ENCODE measurements around the gene PPARD. TPM values are rescaled to one million over a fixed set of nuclear protein-coding genes. Genes with fewer than 3 reads are reported as not detected.
A peak's percentile ranks its signal among the peaks of the same experiment; 100 is the strongest.

Gene PPARD
- total RNA-seq = 10 to 100 TPM; 21.0 to 27.9 TPM

DNA sequence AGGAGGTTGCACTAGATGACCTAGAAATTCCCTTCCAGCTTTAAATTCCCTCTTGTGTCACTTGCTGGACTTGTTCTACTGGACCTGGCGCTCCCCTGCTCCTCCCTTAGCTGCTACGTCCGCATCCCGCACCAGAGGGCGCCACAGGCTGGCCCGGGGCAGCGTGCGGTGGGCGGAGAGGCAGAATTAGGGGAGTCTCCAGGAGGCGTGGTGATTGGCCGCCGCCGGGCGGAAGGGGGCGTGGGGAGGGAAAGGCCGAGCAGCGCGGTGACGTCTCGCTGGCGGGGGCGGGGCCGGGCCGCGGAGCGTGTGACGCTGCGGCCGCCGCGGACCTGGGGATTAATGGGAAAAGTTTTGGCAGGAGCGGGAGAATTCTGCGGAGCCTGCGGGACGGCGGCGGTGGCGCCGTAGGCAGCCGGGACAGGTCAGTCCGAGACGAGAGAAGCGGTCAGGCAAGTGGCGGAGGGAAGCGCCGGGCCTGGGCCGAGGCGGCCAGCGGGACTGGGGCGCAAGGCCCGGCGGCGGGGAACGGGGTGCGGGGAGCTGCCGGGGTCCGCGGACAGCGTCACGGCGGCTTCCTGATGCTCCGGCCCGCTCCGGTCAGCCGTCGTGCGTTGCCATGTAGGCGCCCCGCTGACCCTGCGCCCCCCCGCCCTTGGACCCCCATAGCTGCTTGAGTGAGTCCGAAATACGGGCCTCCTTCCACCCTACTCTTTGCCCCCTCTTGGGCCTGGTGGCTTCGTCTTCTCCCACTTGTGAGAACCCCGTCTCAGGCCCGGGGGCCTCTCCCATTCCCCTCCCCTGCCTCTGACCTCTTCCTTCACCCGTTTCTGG, at the start of gene PPARD:
Gene PPARD (plus strand): TSS at position 301 of the 834 bp plus-strand sequence. CDS start 68,530 bp downstream, outside the sequence.
- Mint-ChIP-seq H3K9me3 (no peaks in the 10 kb centered on the region), H3K27ac (peak within 1 kb of the TSS; percentile 99), H3K27me3 (no peaks in the 10 kb centered on the region), H3K36me3 (ENCODE audit: low read depth) (peaks cover 43% of the 10 kb centered on the region), H3K4me1 (peaks cover 25% of the 10 kb centered on the region), H3K4me3 (peak within 1 kb of the TSS; percentile 93)
- peak; percentile 98 for ATAC-seq (replicated peaks)

DNA sequence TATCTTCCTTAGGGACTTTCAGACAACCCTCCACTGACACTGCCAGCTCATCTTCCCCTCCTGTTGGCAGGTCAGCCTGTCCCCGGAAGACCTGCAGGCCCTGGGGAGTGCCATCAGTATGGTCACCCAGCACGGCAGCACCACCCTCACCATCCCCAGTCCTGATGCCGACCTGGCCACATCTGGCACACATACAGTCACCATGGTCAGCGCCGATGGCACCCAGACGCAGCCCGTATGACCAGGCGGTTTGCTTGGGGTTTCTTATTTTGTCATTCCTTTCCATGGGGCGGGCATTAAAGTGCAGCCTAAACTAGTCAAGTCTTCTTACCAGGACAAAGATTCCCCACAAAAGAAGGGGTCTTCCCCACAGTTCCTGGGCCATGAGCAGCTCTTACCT, 48.7 kb upstream of the PPARD start:
- Mint-ChIP-seq H3K27ac (no peak overlapping the region), H3K4me3 (no peak overlapping the region), H3K4me1 (no peaks in the 10 kb centered on the region), H3K27me3 (no peaks in the 10 kb centered on the region), H3K9me3 (no peaks in the 10 kb centered on the region), H3K36me3 (ENCODE audit: low read depth) (peaks cover 66% of the 10 kb centered on the region)
- no peak for ATAC-seq (replicated peaks)

DNA sequence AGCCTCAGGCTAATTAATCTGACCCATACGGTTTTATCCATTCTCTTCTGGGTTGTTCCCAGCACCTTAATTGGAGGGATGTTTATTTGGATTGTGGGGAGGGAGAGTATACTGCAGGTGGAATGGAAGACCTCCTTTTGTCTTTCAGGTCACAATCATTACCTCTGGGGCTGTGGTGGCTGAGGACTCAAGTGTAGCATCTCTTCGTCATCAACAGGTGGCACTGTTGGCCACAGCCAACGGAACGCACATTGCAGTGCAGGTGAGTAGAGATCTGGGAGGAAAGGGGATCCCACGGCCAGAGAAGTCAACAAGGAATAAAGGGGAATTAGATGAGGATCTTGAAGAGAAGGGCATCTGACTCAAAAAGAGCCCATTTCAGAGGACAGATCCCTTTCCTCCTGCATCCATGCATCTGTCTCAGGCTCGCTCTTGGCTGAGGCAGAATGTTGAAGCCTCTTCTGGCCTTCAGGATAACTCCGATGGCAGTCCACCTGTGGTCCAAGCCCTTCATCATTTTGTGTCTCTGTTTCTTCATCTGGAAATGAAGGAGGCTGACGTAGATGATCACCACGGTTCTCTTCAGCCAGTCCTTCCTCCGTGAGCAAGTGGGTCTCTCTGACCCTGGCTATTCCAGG, 47.9 kb upstream of the PPARD start:
- peak; percentile 22 for ATAC-seq (replicated peaks)
- H3K36me3 Mint-ChIP-seq (ENCODE audit: low read depth) = peaks cover 66% of the 10 kb centered on the region
- H3K9me3 Mint-ChIP-seq = no peaks in the 10 kb centered on the region
- no peak overlapping the region for H3K4me3 Mint-ChIP-seq
- no peak overlapping the region for H3K27ac Mint-ChIP-seq
- peaks cover 3% of the 10 kb centered on the region for H3K4me1 Mint-ChIP-seq
- no peaks in the 10 kb centered on the region for H3K27me3 Mint-ChIP-seq

DNA sequence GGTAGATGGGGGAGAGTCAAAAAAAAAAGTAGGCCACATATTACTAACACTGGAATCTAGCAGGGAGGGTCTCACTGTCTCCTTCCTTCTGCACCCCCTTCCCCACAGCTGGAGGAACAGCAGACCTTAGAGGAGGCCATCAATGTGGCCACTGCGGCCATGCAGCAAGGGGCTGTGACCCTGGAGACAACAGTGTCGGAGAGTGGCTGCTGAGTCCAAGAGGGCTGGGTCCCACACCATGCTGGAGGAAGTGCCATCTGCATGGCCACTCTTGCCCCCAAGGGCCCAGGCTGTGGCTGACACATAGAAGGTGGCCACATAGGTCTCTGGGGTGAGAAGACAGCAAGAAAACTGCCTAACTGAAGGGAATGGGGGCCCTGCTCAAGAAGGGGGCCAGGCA, 47.3 kb upstream of the PPARD start:
- H3K9me3 Mint-ChIP-seq = no peaks in the 10 kb centered on the region
- no peak overlapping the region for H3K27ac Mint-ChIP-seq
- H3K4me1 Mint-ChIP-seq = peaks cover 8% of the 10 kb centered on the region
- no peaks in the 10 kb centered on the region for H3K27me3 Mint-ChIP-seq
- no peak for ATAC-seq (replicated peaks)
- no peak overlapping the region for H3K4me3 Mint-ChIP-seq
- H3K36me3 Mint-ChIP-seq (ENCODE audit: low read depth) = peaks cover 68% of the 10 kb centered on the region

DNA sequence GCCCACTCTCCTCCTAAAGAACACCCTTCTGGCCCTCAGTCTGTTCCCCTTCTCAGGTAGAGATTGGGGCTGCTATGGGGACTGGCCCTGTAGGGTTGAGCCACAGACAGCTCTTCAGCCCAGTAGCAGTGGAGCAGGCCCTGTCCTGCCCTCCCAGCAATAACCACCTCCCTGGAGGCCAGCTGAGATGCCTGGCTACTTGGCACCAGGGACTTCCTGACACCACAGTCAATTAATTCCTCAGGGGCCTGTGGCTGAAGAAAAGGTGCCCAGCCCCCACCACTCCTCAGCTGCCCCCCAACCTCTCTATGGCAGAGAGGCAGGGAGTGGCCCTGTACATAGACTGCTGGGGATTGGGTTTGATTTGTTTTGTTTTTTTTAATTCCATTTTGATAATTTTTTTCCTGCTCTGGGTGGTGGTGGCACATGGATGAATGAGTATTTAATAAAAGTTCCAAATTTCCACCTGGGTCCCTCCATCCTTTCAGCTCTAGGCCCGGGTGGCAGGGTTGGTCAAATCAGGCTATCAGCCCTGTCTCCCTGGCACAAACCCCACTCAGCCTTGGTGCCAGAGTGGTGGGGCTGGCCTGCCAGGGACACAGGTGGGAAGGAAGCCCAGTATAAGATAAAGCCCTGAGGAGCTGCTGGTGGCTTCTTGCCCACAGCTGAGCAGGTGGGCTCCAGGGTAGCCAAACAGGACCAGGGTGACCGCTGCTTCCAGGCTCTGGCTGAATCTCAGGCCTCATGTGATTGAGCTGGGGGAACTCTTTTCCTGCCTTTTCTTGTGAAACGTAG, 46.6 kb upstream of the PPARD start:
- Mint-ChIP-seq H3K36me3 (ENCODE audit: low read depth) (peaks cover 68% of the 10 kb centered on the region), H3K9me3 (no peaks in the 10 kb centered on the region), H3K27me3 (no peaks in the 10 kb centered on the region), H3K4me3 (no peak overlapping the region), H3K4me1 (peaks cover 15% of the 10 kb centered on the region), H3K27ac (no peak overlapping the region)
- ATAC-seq (replicated peaks) = no peak

DNA sequence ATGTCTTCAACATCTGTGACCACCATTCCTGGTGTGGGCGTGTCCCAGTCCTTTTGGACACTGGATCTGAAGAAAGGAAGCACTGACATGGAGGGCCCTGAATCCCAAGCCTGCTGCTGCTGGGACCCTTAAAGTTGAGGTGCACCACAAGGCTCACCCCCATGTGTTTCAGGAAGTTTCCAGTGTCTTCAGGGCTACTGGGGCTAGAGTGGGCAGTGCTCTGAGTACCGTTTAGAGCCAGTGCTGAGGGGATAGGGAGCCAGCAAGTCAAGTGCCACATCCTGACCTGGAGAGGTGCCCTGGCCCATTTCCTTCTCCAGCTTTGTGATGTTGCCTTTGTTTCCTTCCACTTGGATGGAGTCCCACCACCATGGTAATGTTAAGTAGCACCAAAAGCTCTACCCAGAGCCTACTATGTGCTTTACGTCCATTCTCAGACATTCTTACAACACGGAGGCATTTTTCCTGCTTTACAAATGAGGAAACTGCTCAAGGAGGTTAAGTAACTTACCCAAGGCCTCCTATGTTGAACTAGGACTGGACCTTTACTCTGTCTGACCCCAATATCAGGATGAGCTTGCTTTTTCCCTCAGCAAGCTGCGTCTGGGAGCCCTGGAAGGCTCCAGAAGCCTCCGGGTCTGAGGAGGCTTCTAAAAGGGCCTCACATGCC, 45.3 kb upstream of the PPARD start:
- ATAC-seq (replicated peaks) = no peak
- Mint-ChIP-seq H3K36me3 (ENCODE audit: low read depth) (peaks cover 64% of the 10 kb centered on the region), H3K27ac (peak overlapping the region; percentile 92), H3K9me3 (no peaks in the 10 kb centered on the region), H3K4me3 (peak overlapping the region; percentile 94), H3K4me1 (peaks cover 18% of the 10 kb centered on the region), H3K27me3 (no peaks in the 10 kb centered on the region)

DNA sequence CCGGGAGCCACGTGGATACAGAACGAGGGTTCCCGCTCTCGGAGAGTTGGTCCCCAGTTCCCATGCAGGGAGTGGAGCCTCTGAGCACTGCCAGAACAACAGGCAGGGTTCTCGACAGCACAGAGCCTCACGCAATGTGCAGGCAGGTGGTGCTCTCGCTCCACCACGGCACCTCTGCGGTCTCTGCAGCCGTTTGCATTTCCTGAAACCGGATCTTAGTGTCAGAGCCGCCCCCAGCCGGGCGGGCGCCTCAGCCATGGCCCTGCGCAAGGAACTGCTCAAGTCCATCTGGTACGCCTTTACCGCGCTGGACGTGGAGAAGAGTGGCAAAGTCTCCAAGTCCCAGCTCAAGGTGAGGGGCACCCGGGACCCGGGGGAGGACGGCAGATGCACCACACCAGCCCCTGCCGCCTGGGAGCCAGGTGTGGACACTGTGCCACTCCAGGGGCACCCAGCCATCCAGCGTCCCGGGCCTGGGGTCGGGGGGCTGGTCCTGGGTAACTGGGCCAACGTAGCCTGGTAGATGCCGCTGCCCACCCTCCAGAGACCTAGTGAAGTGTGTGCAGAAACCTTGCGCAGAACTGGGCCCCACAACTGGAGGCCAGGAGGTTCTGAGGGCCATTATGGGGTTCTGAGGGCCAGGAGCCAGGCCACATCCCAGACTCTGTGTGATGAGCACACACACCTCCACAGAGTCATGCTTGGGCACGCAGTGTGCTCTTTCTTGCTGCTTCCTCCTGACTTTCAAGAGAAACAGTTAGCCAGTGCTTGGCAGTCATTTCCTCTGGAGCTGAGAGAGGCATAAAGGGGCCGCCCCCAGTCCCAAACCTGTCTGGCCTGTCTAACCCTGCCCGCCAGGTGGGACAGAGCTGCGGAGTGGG, 44.5 kb upstream of the PPARD start, which contains the start of gene DEF6:
Gene DEF6 (plus strand): TSS at position 218 of the 881 bp plus-strand sequence. CDS start 39 bp downstream, at position 257.
- H3K9me3 Mint-ChIP-seq = no peaks in the 10 kb centered on the region
- ATAC-seq (replicated peaks) = peak; percentile 82
- peak within 1 kb of the TSS; percentile 92 for H3K27ac Mint-ChIP-seq
- H3K4me3 Mint-ChIP-seq = peak within 1 kb of the TSS; percentile 94
- peaks cover 18% of the 10 kb centered on the region for H3K4me1 Mint-ChIP-seq
- peaks cover 64% of the 10 kb centered on the region for H3K36me3 Mint-ChIP-seq (ENCODE audit: low read depth)
- no peaks in the 10 kb centered on the region for H3K27me3 Mint-ChIP-seq

DNA sequence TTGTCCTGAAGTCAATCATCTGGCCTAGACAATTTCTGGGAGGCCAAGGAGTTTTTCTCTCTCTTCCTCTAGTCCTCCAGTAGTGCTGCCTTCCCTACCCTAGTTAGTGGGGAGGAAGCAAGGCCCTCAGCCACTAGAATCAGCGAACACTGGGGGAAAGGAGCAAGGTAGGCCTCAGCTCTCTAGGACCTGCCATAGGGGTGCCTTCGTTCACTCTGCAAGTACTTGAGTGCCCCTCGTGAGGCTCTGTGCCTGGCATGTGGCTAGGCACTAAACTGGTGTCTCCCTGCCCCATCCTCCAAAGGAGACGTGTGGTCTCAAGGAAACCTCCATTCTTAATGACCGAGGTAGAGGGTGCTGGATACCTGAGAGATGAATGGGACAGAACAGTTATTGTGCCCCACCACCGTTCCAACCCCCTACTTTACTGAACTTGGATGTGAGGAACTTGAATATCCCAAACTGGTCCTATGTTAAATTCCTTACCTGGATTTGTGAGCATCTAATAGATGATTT, 43.7 kb upstream of the PPARD start:
- H3K36me3 Mint-ChIP-seq (ENCODE audit: low read depth) = peaks cover 69% of the 10 kb centered on the region
- H3K4me1 Mint-ChIP-seq = peaks cover 23% of the 10 kb centered on the region
- ATAC-seq (replicated peaks) = no peak
- peak overlapping the region; percentile 94 for H3K4me3 Mint-ChIP-seq
- no peaks in the 10 kb centered on the region for H3K9me3 Mint-ChIP-seq
- peak overlapping the region; percentile 92 for H3K27ac Mint-ChIP-seq
- H3K27me3 Mint-ChIP-seq = no peaks in the 10 kb centered on the region

DNA sequence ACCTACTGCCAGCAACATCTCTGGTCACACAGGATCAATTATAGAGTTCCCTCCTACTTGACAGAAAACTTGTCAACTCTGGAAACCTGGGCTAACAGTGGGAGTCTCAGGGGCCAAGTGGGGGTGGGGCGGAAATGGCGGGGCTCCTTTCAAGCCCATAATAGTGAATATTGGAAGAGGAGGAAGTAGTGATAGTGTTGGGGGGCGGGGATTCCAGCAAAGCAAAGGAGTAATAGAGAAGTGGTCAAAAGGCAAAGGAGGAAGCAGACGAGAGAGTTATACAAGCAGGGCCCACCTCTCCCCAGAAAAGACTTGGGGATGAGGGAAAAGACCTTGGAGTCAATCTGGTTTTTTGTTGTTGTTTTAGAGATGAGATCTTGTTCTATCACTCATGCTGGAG, 42.7 kb upstream of the PPARD start:
- no peak for ATAC-seq (replicated peaks)
- Mint-ChIP-seq H3K27ac (peak overlapping the region; percentile 92), H3K4me3 (peak overlapping the region; percentile 94), H3K27me3 (no peaks in the 10 kb centered on the region), H3K4me1 (peaks cover 31% of the 10 kb centered on the region), H3K9me3 (no peaks in the 10 kb centered on the region), H3K36me3 (ENCODE audit: low read depth) (peaks cover 70% of the 10 kb centered on the region)

DNA sequence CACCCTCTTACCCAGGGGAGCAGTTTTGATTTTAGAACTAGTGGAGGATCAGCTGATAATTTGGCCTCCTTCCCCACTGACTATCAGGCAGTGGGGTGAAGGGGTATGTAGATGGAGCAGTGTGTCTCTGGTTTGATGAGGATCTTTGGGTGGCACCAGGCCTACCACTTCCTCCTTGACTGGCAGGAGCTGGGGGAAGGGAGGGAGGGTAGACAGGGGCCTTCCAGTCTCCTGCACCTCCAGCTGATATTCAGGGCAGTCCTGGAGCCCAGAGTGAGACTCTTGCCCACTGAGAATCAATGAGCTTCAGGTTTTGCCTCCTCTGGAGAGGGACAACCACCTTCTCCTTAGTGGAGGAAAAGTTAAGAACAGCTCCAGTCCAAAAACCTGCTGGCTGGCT, 41.5 kb upstream of the PPARD start:
- Mint-ChIP-seq H3K36me3 (ENCODE audit: low read depth) (peaks cover 63% of the 10 kb centered on the region), H3K4me1 (peaks cover 31% of the 10 kb centered on the region), H3K4me3 (peak overlapping the region; percentile 94), H3K27me3 (no peaks in the 10 kb centered on the region), H3K27ac (peak overlapping the region; percentile 92), H3K9me3 (no peaks in the 10 kb centered on the region)
- no peak for ATAC-seq (replicated peaks)

DNA sequence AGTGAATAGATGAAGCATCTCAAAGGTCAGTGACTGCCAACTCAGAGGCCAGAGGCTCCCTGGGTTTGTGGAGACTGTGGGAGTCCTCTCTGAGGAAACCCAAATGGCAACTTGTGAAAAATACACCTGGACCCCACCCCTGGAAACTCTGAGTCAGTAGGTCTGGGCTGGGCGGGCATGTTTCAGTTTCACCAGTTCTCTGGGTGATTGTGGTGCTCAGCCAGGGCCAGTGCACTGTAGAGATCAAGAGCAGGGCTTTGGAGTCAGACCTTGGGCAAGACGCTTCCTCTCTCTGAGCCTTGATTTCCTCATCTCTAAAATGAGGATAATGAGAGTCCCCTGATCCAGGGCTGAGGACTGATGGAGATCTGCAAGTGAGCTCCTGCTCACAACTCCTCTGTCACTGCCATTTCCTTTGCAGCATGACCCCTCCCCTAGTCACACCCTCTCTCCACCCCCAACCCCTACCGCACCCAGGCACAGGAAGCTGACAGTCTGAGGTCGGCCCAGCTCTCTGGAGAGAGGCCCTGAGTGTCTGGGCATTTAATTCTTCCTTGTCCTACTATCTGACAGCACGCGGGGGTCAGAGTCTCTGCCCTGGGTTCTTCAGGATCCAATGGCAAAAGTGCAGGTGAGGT, 39.6 kb upstream of the PPARD start:
- Mint-ChIP-seq H3K4me1 (peaks cover 41% of the 10 kb centered on the region), H3K4me3 (peak overlapping the region; percentile 94), H3K27me3 (no peaks in the 10 kb centered on the region), H3K36me3 (ENCODE audit: low read depth) (peaks cover 80% of the 10 kb centered on the region), H3K9me3 (no peaks in the 10 kb centered on the region), H3K27ac (peak overlapping the region; percentile 92)
- ATAC-seq (replicated peaks) = peak; percentile 79

DNA sequence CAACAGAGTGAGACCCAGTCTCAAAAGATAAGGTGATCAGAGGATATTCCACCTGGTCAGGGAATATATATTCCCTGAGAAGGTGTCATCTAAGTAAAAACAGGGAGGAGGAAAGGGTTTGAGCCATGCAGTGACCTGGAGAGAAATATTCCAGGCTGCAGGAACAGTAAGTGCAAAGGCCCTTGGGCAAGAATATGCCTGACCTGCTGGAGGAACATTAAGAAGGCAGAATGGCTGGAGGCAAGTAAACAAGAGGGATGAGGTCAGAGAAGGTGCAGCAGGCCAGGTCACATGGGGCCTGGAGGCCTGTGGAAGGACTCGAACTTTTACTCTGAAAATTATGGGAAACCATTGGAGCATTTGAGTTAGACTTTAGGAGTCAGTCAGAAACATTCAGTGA, 38.1 kb upstream of the PPARD start:
- ATAC-seq (replicated peaks) = no peak
- H3K4me3 Mint-ChIP-seq = peak overlapping the region; percentile 94
- no peaks in the 10 kb centered on the region for H3K9me3 Mint-ChIP-seq
- peaks cover 83% of the 10 kb centered on the region for H3K36me3 Mint-ChIP-seq (ENCODE audit: low read depth)
- peak overlapping the region; percentile 92 for H3K27ac Mint-ChIP-seq
- H3K4me1 Mint-ChIP-seq = peaks cover 49% of the 10 kb centered on the region
- no peaks in the 10 kb centered on the region for H3K27me3 Mint-ChIP-seq

DNA sequence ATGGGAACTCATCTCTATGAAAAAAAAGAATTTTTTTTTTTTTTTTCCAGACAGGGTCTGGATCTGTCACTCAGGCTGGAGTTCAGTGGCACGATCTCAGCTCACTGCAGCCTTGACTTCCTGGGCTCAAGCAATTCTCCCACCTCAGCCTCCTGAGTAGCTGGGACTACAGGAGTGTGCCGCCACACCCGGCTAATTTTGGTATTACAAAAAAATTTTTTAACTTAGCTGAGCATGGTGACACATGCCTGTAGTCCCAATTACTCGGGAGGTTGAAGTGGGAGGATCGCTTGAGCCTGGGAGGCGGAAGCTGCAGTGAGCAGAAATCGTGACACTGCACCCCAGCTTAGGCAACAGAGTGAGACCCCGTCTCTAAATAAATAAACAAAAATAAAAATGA, 37.2 kb upstream of the PPARD start:
- peaks cover 83% of the 10 kb centered on the region for H3K36me3 Mint-ChIP-seq (ENCODE audit: low read depth)
- H3K4me1 Mint-ChIP-seq = peaks cover 50% of the 10 kb centered on the region
- H3K27me3 Mint-ChIP-seq = no peaks in the 10 kb centered on the region
- H3K4me3 Mint-ChIP-seq = no peak overlapping the region
- no peak for ATAC-seq (replicated peaks)
- no peak overlapping the region for H3K27ac Mint-ChIP-seq
- no peaks in the 10 kb centered on the region for H3K9me3 Mint-ChIP-seq
